NCI-H146 treated with DMSO at 0.1 percent for 48 hours (cell line): ENCODE results near the gene SPDYE5.
A peak's percentile ranks its signal among the peaks of the same experiment; 100 is the strongest.
"Not testable (repeated sequence)": the region's sequence is repeated elsewhere in the genome, so short reads cannot be mapped to it uniquely, and the experiment has no call there.

ENCODE experiments used
- DNase-seq: peaks from one replicate; lab custom pipeline; 2025; ENCODE audit not compliant: unreplicated experiment; lab: John Stamatoyannopoulos, UW

Gene SPDYE5, protein sequence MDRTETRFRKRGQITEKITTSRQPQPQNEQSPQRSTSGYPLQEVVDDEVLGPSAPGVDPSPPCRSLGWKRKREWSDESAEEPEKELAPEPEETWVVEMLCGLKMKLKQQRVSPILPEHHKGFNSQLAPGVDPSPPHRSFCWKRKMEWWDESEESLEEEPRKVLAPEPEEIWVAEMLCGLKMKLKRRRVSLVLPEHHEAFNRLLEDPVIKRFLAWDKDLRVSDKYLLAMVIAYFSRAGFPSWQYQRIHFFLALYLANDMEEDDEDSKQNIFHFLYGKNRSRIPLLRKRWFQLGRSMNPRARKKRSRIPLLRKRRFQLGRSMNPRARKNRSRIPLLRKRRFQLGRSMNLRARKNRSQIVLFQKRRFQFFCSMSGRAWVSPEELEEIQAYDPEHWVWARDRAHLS

DNA sequence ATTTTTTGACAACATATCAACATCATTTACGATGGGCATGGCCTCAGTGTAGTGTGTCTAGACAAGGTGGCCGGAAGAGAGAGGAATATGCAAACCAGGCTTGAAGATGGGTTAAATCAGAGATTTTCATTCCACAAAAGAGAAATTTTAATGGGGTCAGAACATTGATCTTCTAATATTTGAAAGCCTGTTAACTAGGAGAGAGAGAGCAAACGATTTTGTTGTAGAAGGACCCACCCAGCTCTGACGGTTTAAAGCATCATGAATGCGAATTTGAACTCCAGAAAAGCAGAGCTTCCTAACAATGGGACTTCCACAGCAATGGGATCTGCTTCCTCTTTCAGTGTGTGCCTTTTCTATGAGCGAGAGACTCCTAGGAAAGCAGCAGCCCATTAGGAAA is at the start of gene SPDYE5:
Gene SPDYE5 (plus strand): TSS at position 301 of the 400 bp plus-strand sequence. CDS start 1,728 bp downstream, outside the sequence.
- DNase-seq: not testable (repeated sequence)

DNA sequence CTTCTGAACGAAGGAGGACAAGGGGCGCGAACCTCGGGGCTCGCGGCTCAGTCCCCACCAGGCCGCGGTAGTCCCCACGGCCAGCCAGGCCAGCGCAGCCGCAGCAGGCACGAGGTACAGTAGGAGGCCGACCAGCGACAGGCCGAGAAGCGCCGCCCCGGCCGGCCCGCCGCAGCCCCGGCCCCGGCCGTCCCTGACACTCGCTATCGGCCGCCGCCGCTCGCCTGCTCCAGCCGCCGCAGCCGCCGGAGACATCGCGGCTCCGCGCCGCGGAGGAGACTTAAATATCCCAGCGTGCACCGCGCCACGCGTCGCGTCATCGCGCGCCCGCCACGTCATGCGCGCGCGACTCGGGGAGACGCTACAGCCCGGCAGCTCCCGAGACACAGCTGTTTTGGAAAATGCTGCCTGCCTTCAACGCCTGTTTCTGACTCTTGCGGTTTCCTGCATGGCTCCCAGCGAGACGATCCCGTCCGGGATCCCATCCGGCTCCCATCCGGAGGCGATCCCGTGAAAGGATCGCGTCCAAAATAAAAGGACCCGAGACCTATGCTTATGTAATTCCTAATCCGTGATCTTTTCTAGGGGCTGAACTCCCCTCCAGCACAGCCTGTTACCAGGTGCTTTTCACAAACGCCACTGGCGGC is 49.5 kb upstream of the SPDYE5 start:
- DNase-seq: not testable (repeated sequence)

- DNase-seq: not testable (repeated sequence)
Measured at GRCh38 chr7:75449946-75450345, 42.2 kb upstream of the SPDYE5 start.

DNA sequence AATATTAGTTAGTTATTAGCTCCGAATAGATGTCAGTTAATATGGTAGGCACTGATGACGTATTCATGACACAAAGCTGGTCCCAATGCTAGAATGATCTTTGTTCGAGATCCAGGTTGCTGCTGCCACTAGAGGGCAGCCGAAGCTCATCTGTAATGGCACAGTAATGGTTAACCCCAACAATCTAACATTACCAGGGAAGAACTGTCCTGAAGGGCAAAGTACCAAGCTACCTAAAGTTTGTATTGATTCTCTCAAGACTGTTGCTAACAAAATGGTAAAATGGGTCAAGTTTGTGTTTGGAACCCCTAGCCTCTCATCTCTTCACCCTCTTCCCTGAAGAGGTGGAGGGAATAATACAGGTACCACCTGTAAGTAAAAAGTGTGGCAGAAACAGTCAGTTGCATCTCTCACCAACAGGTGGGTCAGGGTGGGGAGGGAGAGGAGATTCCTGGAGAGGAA is 39.6 kb upstream of the SPDYE5 start:
- DNase-seq: not testable (repeated sequence)

- not testable (repeated sequence) for DNase-seq
Measured at GRCh38 chr7:75456403-75456802, 35.7 kb upstream of the SPDYE5 start.

GRCh38 chr7:75458034-75458433 is 34.1 kb upstream of the SPDYE5 start:
- DNase-seq: not testable (repeated sequence)

GRCh38 chr7:75460541-75460940 is 31.6 kb upstream of the SPDYE5 start:
- DNase-seq: not testable (repeated sequence)

GRCh38 chr7:75470166-75470565 is 22.0 kb upstream of the SPDYE5 start:
- not testable (repeated sequence) for DNase-seq

GRCh38 chr7:75477457-75477856 is 14.7 kb upstream of the SPDYE5 start:
- not testable (repeated sequence) for DNase-seq

DNA sequence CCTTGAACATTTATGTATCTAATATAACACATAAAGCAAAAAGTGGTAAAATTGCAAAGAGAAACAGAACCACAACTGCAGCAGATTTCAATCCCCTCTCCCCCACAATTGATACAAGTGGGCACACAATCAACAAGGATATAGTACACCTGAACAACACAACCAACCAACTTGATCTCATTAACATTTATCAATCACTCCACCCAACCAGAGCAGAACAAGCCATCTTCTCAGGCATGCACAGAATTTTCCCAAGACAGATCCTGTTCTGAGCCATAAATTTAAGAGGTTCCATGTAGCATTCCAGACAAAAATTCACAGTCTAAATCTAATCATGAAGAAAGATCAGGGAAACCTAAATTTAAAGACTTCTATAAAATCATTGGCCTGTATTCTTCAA is 11.8 kb upstream of the SPDYE5 start:
- DNase-seq: not testable (repeated sequence)

GRCh38 chr7:75485355-75485978 is 6.7 kb upstream of the SPDYE5 start:
- DNase-seq: not testable (repeated sequence)

DNA sequence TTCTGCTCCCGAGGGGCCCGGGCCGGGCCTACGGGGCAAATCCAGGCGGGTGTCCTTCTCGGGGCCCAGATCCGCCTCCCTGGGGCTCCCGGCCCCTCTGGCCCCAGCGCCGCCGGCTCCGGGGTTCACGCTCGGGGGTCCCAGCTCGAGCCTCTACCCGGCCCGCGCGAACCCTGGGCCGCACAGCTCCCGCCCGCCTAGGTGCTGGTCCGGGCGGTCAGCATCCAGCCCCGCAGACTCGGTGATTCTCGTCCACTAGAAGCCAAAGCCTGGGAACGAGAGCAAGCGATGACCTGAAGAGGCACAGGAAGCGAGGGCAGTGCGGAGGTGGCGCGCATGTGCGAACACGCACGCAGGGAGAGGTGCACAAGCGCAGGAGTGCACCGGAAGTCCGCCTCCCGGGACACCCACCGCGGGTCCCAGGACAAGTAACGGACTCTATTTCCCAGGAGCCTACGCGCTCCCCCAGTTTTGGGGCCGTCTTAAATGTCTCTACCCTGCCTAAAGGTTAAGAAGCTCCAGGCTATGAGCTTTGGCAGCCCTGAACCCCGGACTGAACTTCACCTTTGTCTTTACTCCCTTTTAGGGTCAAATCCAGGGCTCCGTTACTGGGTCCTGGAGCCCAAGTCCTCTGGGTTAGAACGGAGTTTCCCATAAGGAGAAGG is 6.0 kb upstream of the SPDYE5 start, which contains the start of gene POM121C:
Gene POM121C (minus strand): TSS at position 321 of the 665 bp plus-strand sequence. CDS start 44,803 bp downstream, outside the sequence.
- peak; percentile 80 for DNase-seq

DNA sequence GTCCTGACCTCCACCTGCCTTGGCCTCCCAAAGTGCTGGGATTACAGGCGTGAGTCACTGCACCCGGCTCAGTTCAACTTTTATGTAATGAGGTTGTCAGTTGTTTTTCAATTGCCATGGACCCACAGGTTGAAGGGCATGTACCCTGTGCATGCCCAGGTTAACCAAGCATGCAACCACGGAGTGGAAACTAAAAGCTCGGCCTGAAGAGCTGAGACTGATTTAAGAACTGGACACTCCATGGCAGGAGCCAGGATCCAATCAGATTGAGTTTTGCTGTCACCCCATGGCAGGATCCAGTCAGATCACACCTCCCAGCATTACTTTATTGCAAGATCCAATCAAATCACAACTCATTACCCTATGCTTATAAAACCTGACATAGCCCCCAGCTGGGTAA is 16.9 kb downstream of the SPDYE5 start:
- not testable (repeated sequence) for DNase-seq

- not testable (repeated sequence) for DNase-seq
Measured at GRCh38 chr7:75518842-75519241, 26.7 kb downstream of the SPDYE5 start.

DNA sequence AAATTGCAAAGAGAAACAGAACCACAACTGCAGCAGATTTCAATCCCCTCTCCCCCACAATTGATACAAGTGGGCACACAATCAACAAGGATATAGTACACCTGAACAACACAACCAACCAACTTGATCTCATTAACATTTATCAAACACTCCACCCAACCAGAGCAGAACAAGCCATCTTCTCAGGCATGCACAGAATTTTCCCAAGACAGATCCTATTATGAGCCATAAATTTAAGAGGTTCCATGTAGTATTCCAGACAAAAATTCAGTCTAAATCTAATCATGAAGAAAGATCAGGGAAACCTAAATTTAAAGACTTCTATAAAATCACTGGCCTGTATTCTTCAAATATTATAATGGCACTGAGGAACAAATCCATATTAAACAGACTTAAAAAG is 29.6 kb downstream of the SPDYE5 start:
- DNase-seq: not testable (repeated sequence)

DNA sequence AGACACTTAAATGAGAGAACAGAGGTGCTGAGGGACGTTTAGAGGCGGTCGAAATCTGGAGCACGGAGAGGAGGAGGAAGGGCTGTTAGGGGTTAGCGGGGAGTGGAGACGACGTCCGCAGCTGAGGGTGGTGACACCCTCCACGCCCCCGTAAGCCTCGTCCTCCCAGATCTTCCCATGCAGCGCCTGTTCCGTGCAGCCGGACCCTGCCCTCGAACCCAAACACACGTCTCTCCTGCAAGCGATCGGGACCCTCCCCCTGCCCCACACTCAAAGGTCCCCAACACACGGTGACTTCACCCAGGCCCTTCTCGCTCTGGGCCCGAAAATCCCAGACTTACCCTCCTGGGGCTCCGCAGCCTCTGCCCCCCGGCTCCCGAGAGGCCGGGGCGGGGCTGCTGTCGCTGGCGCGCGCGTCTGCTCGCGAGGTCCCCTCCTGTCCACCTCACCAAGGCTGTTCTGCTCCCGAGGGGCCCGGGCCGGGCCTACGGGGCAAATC is 35.2 kb downstream of the SPDYE5 start:
- not testable (repeated sequence) for DNase-seq

DNA sequence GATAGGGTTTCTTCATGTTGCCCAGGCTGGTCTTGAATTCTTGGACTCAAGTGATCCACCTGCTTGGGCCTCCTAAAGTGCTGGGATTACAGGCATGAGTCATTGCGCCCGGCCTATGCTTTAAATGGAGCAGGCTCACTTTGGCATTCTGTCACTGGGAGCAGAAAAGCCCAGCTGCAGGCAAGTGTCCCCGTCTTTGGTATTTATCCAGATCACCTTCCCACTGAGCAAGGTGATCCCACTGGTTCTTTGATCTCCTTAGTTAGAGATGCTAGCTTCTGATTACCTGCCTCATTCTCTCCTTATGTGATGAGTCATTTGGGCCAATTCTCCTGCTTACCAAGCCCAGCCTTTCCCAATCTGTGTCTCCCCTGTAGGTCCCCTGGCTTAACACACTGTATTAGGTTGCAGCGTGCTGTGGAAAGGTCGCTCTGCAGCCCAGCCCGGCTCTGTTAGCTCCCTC is 39.3 kb downstream of the SPDYE5 start:
- DNase-seq: no peak

- DNase-seq: no peak
Measured at GRCh38 chr7:75532639-75533038, 40.5 kb downstream of the SPDYE5 start.

DNA sequence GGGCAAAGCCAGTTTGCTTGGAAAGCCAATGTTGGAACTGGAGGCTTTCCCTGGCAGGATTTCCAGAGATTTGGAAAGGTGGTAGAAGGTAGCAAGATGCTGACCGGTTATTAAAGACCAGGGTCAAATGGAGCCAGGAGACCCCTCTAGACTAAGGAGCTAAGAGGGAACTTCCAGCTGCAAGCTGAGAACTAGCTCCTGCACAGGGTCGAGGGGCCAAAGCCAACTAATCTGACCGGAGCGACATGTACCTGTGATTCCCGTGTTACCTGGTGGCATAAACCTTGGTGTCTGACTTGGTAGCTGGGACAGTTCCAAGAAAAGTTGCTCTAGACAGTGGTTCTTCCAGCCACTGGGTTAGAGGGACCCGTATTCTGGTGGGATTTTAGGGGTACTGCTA is 41.8 kb downstream of the SPDYE5 start:
- DNase-seq: no peak

GRCh38 chr7:75534727-75535307 is 42.7 kb downstream of the SPDYE5 start:
- DNase-seq: no peak
